ENCODE data around the gene LZTFL1. TPM values are rescaled to one million over a fixed set of nuclear protein-coding genes. Genes with fewer than 3 reads are reported as not detected.

Gene LZTFL1
- total RNA-seq, 1 donor from 2014 or later = 22.8 TPM

DNA sequence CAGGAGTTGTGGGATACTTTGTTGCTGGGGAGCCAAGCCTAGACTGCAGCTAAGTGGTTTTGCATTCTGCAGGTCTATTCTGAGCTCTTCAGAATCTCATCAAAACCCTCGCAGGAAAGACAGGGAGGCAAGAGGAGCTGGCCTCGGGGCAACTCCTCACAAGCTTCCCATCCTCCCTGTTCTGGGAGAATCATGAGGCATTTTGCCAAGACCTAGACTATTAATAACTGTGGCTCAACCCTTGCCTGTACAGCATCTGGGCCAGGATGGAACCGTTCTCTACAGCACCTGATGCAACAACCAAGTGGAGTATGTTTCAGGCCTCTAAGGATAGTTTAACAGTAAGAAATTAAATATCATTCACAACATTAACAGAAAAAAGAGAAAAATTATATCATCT is 25.4 kb downstream of the LZTFL1 start:
- no peak for DNase-seq
- Histone ChIP-seq H3K27me3 (no peaks in the 10 kb centered on the region), H3K4me1 (peaks cover 8% of the 10 kb centered on the region), H3K9me3 (no peaks in the 10 kb centered on the region), H3K27ac (no peak overlapping the region), H3K4me3 (no peak overlapping the region), H3K36me3 (peaks cover 4% of the 10 kb centered on the region)
- TF ChIP-seq, protein P1, sequence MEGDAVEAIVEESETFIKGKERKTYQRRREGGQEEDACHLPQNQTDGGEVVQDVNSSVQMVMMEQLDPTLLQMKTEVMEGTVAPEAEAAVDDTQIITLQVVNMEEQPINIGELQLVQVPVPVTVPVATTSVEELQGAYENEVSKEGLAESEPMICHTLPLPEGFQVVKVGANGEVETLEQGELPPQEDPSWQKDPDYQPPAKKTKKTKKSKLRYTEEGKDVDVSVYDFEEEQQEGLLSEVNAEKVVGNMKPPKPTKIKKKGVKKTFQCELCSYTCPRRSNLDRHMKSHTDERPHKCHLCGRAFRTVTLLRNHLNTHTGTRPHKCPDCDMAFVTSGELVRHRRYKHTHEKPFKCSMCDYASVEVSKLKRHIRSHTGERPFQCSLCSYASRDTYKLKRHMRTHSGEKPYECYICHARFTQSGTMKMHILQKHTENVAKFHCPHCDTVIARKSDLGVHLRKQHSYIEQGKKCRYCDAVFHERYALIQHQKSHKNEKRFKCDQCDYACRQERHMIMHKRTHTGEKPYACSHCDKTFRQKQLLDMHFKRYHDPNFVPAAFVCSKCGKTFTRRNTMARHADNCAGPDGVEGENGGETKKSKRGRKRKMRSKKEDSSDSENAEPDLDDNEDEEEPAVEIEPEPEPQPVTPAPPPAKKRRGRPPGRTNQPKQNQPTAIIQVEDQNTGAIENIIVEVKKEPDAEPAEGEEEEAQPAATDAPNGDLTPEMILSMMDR (IDR thresholded peaks at IDR 0.05) = no peak
- intact Hi-C loops (cut with DNase I) = no loop called here
- ATAC-seq = no peak

DNA sequence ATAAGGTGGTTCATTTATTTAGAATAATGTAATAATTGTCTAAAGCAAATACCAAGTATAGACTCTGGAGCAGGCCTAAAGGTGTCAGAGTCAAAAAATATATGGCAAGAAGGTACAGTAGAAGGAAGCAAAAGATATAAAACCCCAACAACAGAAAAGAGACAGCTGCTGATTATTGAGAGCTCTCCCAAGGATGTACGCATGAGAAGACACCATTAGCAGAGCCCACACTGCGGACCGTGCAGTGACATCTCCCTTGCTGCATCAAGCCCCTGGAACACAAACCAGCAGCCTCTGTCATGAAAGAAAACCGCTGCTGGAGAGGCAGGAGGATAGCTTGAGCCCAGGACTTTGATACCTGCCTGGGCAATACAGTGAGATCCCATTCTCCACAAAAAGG is 27.6 kb downstream of the LZTFL1 start:
- TF ChIP-seq, protein P1 (IDR thresholded peaks at IDR 0.05) = no peak
- Histone ChIP-seq H3K9me3 (no peaks in the 10 kb centered on the region), H3K4me1 (peaks cover 8% of the 10 kb centered on the region), H3K27ac (no peak overlapping the region), H3K4me3 (no peak overlapping the region), H3K36me3 (no peaks in the 10 kb centered on the region), H3K27me3 (no peaks in the 10 kb centered on the region)
- no peak for ATAC-seq
- no peak for DNase-seq
- intact Hi-C loops (cut with DNase I) = no loop called here

DNA sequence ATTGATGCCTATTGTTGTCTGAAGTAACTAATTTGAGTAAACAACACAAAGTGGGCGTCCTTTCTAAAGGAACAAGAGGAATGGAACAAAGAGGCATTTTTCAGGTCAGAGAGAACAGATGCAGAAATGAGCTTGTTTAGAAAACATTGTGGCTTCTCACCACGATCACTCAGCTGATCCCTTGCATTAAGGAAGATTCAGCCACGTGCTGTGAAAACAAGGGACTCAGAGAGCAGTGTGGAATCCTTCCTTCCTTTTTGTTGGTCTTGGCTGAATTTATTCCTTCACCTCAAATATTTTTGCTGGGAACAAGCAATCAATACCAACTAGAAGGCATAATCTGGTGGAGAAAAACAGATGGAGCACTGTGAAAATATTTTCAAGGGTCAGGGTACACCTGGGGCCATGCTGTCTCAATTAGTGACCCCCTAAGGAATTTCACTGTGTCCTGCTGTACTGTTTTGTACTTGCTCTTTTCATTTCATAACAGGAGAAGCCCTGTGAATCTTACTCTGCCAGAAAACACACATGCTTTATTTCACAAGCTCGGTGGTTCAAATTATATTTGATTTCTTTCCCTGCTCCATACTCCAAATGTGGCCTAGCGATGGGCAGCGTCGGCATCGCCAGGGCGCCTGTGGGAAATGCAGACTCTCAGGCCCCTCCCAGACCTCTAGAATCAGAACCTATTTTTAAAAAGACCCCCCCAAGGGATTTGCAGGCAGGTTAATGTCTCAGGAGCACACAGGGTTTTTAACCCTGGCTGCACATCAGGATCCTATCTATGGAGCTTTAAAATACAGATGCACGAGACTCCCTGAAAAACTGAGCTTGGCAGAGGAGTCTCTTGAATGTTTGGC is 34.0 kb downstream of the LZTFL1 start:
- Histone ChIP-seq H3K4me1 (no peaks in the 10 kb centered on the region), H3K27me3 (no peaks in the 10 kb centered on the region), H3K4me3 (no peak overlapping the region), H3K9me3 (no peaks in the 10 kb centered on the region), H3K27ac (no peak overlapping the region), H3K36me3 (no peaks in the 10 kb centered on the region)
- TF ChIP-seq, protein P1 (IDR thresholded peaks at IDR 0.05) = no peak
- no peak for DNase-seq
- no peak for ATAC-seq
- intact Hi-C loops (cut with DNase I) = no loop called here

DNA sequence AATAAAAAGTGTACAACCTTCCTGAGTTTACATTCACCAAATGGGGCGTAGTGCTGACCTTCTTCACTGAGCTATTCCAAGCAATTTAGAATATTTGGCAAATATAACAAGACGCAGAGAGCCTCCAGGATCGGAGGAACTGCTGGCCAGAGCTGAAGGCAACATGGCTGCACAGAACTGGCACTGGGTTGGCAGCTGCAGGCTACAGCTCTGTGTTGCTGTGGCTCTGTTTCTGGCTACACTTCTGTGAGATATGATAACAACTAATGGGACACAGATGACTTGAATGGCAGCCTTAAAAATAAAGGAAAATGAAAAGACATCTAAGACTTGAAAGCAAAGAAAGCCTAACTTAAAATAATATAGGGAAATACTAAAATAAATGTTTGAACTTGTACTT is 34.8 kb downstream of the LZTFL1 start:
- DNase-seq (no peak), ATAC-seq (no peak)
- intact Hi-C loops (cut with DNase I) = no loop called here
- TF ChIP-seq, protein P1 (IDR thresholded peaks at IDR 0.05) = no peak
- no peaks in the 10 kb centered on the region for H3K27me3 ChIP-seq
- no peaks in the 10 kb centered on the region for H3K9me3 ChIP-seq
- no peaks in the 10 kb centered on the region for H3K4me1 ChIP-seq
- no peaks in the 10 kb centered on the region for H3K36me3 ChIP-seq
- H3K4me3 ChIP-seq = no peak overlapping the region
- H3K27ac ChIP-seq = no peak overlapping the region

DNA sequence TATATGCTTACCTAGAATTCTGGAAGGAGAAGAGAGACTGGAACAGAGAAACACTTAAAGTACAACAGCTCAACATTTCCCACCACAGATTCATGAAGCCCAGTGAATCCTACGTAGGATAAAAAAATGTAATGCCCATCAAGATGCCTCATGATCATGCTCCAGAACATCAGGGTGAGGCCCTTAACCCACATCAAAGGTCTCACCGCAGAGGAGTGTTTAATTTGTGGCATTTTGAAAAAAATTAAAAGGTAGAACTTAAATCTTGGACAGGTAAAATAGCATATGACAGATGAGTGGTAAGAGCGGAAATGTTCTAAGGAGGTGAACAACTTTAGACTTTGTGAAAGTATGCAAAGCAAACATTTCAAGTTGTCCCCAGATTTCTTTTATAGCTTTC is 35.8 kb downstream of the LZTFL1 start:
- H3K27me3 ChIP-seq = no peaks in the 10 kb centered on the region
- intact Hi-C loops (cut with DNase I) = no loop called here
- no peak overlapping the region for H3K27ac ChIP-seq
- no peaks in the 10 kb centered on the region for H3K4me1 ChIP-seq
- no peak overlapping the region for H3K4me3 ChIP-seq
- no peak for DNase-seq
- no peaks in the 10 kb centered on the region for H3K9me3 ChIP-seq
- ATAC-seq = peak; percentile 23
- H3K36me3 ChIP-seq = no peaks in the 10 kb centered on the region
- TF ChIP-seq, protein P1 (IDR thresholded peaks at IDR 0.05) = no peak
